GM12875 (cell line): ENCODE data around the gene SEMA7A.
"Not testable (repeated sequence)": the region's sequence is repeated elsewhere in the genome, so short reads cannot be mapped to it uniquely, and the experiment has no call there.

ENCODE experiments used
- H3K4me3 ChIP-seq: one replicate; pipeline ENCODE4 v1.5.1; 2011; ENCODE audit warnings: low read depth, low read length, control low read depth
- TF ChIP-seq, protein P1 (sequence below): IDR thresholded peaks from 2 replicates; pipeline ENCODE4 v1.5.1; 2011; ENCODE audit warnings: low read depth, mild to moderate bottlenecking, control low read depth, inconsistent platforms, low read length, moderate library complexity, borderline replicate concordance; ENCODE audit not compliant: insufficient read depth

The SEMA7A gene

DNA sequence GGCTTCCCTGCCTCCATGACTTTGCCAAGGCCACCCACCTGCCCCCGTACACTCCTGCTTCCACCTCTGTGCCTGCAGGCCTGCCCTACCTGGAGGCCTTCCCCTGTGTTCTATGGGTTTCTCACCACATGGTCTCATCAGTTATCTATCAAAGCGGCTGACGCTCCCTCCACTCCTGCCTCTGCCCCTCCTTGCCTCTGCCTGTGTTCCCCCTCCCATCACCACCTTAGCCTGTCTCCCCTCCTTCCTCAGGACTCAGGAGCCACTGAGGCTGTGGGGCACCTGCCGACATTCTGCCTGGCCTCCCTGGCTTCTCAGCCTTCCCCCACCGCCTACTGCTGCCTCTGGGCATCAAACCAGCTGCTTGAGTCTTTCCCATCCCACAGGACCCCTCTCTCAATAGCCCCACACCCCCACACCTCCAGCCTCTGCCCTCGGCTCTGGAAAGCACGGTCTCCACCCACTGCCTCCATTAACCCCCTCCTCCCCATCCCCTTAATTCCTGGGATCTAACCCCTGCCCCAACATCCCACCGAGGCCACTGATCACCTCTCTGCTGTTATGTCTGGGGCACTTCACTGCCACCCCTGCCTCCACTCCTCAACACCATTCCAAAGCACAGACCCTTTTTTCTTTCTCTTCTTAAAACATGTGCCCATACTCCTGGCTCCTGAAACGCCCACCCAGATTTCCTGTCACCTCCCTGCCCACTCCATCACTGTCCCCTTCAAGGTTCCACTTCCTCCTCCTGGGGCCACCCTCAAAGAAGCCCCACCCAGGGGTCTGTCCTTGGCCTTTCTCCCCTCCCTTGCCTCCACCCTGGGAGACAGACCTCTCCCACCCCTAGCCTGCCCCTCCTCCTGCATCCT is 41.9 kb downstream of the SEMA7A start:
- TF ChIP-seq, protein P1, sequence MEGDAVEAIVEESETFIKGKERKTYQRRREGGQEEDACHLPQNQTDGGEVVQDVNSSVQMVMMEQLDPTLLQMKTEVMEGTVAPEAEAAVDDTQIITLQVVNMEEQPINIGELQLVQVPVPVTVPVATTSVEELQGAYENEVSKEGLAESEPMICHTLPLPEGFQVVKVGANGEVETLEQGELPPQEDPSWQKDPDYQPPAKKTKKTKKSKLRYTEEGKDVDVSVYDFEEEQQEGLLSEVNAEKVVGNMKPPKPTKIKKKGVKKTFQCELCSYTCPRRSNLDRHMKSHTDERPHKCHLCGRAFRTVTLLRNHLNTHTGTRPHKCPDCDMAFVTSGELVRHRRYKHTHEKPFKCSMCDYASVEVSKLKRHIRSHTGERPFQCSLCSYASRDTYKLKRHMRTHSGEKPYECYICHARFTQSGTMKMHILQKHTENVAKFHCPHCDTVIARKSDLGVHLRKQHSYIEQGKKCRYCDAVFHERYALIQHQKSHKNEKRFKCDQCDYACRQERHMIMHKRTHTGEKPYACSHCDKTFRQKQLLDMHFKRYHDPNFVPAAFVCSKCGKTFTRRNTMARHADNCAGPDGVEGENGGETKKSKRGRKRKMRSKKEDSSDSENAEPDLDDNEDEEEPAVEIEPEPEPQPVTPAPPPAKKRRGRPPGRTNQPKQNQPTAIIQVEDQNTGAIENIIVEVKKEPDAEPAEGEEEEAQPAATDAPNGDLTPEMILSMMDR: no peak
- H3K4me3 ChIP-seq: no peak overlapping the region

DNA sequence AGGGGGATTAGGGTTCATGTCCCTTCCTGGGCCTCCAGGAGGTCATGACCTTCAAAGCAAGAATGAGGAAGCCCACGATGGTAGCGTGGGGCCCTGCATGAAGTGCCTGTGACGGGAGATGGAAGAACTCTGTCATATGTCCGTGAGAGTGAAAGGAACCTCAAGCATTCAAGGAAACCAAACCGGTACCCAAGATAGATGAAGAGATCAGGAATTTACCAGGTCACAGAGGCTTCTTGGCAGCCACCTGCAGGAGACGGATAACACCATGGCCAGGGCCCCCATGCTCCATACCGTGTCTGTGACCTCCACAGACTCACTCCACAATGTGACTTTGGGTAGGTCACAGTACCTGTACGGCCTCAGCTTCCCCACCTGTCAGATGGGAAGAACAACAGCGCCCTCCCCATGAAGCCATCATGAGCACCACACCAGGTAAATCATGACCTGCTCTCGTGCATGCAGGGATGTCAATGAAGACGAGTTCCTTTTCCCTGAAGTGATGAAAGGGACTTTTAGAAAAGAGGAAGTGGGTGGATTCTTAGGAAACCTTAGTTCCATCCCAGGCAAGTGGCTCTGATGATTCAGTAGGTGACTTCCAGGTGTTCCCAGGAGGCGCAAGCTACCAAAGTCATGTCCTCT is 43.0 kb downstream of the SEMA7A start:
- peak overlapping the region; percentile 15 for H3K4me3 ChIP-seq
- TF ChIP-seq, protein P1: no peak

DNA sequence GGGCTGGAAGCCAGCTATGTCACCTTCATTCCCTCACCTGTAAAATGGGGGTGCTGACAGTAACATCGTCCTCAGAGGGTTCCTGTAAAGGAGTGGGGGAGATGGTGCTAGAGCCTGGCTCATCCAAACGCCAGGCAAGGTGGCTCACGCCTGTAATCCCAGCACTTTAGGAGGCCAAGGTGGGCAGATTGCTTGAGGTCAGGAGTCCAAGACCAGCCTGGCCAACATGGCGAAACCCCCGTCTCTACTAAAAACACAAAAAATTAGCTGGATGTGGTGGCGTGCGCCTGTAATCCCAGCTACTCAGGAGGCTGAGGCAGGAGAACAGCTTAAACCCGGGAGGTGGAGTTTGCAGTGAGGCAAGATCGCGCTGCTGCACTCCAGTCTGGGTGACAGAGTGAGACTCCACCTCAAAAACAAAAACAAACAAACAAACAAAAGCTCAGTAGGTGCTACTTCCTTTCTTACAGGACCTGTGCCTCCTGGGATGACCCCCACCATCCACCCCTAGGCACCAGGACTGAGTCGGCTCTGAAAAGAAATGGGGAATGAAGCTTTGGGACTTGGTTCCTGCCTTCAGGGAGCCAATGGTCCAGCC is 43.6 kb downstream of the SEMA7A start:
- H3K4me3 ChIP-seq: not testable (repeated sequence)

DNA sequence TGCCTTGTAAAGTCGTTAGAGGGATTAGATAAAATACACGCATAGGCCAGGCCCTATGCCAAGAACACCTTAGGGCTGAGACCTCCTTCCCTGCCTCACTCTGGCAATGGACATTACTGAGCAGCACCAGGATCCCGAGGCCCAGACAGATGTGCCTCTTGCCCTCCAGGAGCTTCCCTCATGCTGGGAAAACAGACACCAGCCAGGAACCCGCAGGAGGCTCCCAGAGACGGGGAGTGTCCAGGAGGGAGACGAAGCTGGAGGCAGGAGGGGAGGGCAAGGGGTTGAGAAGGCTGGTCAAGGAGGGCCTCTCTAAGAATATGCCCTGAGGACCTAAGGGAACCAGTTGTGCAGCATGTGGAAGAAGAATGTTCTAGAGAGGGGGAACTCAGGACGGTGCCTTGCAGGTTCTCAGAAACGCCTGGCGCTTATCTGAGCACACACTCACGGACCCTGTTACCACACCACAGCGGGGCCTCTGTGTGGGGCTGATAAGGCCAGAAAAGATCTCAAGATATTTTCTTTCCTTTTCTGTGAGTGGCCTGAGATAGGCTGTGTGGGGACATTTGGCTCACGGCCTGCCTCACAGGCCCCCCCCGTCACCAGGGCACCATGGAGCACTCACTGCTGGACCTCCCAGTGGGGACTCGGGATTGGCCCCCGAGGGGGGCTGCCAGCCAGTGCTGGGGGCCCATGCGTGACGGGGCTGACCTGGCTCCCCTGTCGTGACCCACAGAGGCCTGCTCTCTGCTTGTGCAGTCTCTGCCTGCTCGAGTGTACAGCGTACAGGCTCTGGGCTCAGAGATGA is 44.3 kb downstream of the SEMA7A start:
- TF ChIP-seq, protein P1: no peak
- H3K4me3 ChIP-seq: no peak overlapping the region

DNA sequence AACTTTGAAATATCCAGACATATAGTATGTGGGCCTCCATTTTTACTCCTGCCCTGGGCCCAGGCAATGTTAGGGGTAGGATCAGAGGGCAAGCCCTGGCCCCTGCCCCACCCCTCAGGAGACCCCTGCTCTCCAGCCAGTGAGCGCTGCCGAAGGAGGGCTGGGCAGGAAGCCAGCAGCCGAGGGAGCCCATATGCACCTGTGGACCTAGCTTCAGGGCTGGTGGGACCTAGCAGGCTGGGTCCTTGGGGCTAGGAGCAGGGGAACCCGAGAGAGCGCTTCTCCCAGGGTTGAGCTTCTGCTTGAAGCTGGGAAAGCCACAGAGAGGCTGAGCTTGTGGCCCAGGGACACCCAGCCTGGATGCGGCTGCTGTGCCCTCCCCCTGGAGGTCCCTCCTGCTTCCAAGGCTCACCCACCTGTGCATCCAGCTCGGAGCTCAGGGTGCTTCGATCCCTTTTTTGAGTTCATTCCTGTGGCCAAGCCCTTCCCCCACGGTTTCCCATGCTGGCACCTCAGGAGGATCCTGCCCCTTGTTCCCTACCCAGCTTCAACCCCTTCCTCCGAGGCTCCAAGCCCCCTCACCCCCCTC is 45.3 kb downstream of the SEMA7A start:
- TF ChIP-seq, protein P1: no peak
- H3K4me3 ChIP-seq: no peak overlapping the region

DNA sequence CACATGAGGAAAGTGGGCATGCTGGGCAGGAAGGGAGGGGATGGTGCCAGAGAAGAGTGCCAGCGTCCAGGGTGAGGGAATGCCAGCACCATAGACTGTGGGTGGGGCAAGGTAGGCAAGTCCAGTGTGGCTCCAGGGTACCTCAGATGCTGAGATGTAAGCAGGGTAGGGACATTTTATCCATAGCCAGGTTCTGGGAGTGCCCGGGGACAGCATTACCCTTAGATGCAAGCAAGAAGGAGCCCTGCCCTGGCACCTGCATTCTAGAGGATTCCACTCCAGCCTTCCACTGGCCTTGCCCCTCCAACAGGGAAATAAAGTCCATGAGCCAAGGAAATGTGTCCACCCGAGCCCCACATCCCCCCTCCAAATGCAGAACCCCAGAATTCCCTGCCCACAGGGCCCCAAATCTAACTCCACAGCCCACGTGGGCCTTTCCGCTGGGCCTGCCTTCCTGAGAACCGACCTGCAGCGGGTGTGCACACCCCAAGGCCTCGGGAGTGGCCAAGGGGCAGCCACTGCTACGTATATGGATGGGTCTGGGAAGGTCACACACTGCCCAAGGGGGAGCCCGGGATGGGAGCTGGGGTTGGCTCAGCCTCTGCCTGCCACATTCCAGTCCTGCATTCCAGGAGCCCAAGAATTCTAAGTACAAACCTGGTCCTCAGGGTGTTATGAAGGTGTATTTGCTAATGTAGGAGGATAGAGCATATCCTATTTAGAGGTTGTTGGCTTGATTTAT is 46.0 kb downstream of the SEMA7A start:
- TF ChIP-seq, protein P1: no peak
- H3K4me3 ChIP-seq: peak overlapping the region; percentile 17
